HG03196 (cell line): Measurements from ENCODE around the gene RXRA.

Experiments used
- ATAC-seq: cut with Tn5 transposase; IDR thresholded peaks from one replicate; pipeline ENCODE4 v1.9.1; 2021; ENCODE audit not compliant: unreplicated experiment

Gene RXRA

GRCh38 chr9:134325813-134326723 lies at the start of gene RXRA:
Gene RXRA, plus strand, starts transcription at chr9:134326455. Its CDS starts 177 bp downstream, at chr9:134326632.
- no peak for ATAC-seq

GRCh38 chr9:134278286-134278685 lies 48.0 kb upstream of the RXRA start:
- no peak for ATAC-seq

GRCh38 chr9:134278974-134279640 lies 47.1 kb upstream of the RXRA start:
- ATAC-seq = no peak

GRCh38 chr9:134282138-134282650 lies 44.1 kb upstream of the RXRA start:
- ATAC-seq = no peak

GRCh38 chr9:134283111-134283515 lies 43.1 kb upstream of the RXRA start:
- no peak for ATAC-seq

- no peak for ATAC-seq
These were observed 42.5 kb upstream of the RXRA start for GRCh38 chr9:134283692-134284265.

GRCh38 chr9:134284273-134284672 lies 42.0 kb upstream of the RXRA start:
- no peak for ATAC-seq

- no peak for ATAC-seq
These were observed 41.5 kb upstream of the RXRA start for GRCh38 chr9:134284741-134285140.

GRCh38 chr9:134285215-134285845 lies 40.9 kb upstream of the RXRA start:
- ATAC-seq = no peak

GRCh38 chr9:134286471-134287245 lies 39.6 kb upstream of the RXRA start:
- no peak for ATAC-seq

- no peak for ATAC-seq
These were observed 38.4 kb upstream of the RXRA start for GRCh38 chr9:134287591-134288491.

- no peak for ATAC-seq
These were observed 37.5 kb upstream of the RXRA start for GRCh38 chr9:134288746-134289145.

GRCh38 chr9:134289241-134289875 lies 36.9 kb upstream of the RXRA start:
- no peak for ATAC-seq

- ATAC-seq = no peak
These were observed 35.4 kb upstream of the RXRA start for GRCh38 chr9:134290603-134291451.

- ATAC-seq = no peak
These were observed 34.8 kb upstream of the RXRA start for GRCh38 chr9:134291452-134291881.

GRCh38 chr9:134291961-134292871 lies 34.0 kb upstream of the RXRA start:
- ATAC-seq = no peak

GRCh38 chr9:134293031-134293521 lies 33.2 kb upstream of the RXRA start:
- no peak for ATAC-seq
